GM23338 (cell line): ENCODE data around the gene MC2R. TPM values are rescaled to one million over a fixed set of nuclear protein-coding genes. Genes with fewer than 3 reads are reported as not detected.

Source experiments
- ATAC-seq: fragments of 200-7000 bp; cut with Tn5 transposase; 3 replicates; pipeline ENCODE4 v1.9.1; 2020
- DNase-seq: peaks from one replicate; pipeline ENCODE4 v3.0.0-alpha.2; 2015; ENCODE audit warnings: low spot score
- H2AFZ ChIP-seq: fragments of 200-600 bp; sonication (generic); 2 replicates; pipeline ENCODE4 v1.8.0; 2016; ENCODE audit warnings: antibody characterized with exemption, mild to moderate bottlenecking, moderate library complexity
- H3F3A ChIP-seq: fragments of 200-600 bp; sonication (generic); replicated peaks from 2 replicates; pipeline ENCODE4 v1.8.0; 2017; ENCODE audit warnings: antibody characterized with exemption, mixed run types, low read depth
- H3K27ac ChIP-seq: fragments of 200-600 bp; sonication (generic); 2 replicates; pipeline ENCODE4 v1.6.1; 2016; ENCODE audit warnings: low read depth
- H3K27me3 ChIP-seq: fragments of 200-600 bp; sonication (generic); 2 replicates; pipeline ENCODE4 v1.8.0; 2016; ENCODE audit warnings: mild to moderate bottlenecking, mixed run types, moderate library complexity; ENCODE audit not compliant: insufficient read depth
- H3K36me3 ChIP-seq: fragments of 200-600 bp; sonication (generic); 2 replicates; pipeline ENCODE4 v1.8.0; 2016; ENCODE audit warnings: mild to moderate bottlenecking; ENCODE audit not compliant: insufficient read depth
- H3K4me1 ChIP-seq: fragments of 200-600 bp; sonication (generic); 2 replicates; pipeline ENCODE4 v1.8.0; 2016; ENCODE audit warnings: mild to moderate bottlenecking, moderate library complexity; ENCODE audit not compliant: insufficient read depth
- H3K4me2 ChIP-seq: fragments of 200-600 bp; sonication (generic); 2 replicates; pipeline ENCODE4 v1.7.1; 2017; ENCODE audit warnings: mixed run types
- H3K4me3 ChIP-seq: fragments of 200-600 bp; sonication (generic); 2 replicates; pipeline ENCODE4 v1.6.1; 2016; ENCODE audit warnings: mixed run types
- H3K79me2 ChIP-seq: fragments of 200-600 bp; sonication (generic); replicated peaks from 2 replicates; pipeline ENCODE4 v1.8.0; 2017; ENCODE audit warnings: mild to moderate bottlenecking; ENCODE audit not compliant: insufficient read depth
- H3K9me2 ChIP-seq: fragments of 200-600 bp; sonication (generic); 2 replicates; pipeline ENCODE4 v1.8.0; 2017; ENCODE audit not compliant: insufficient read depth
- H4K20me1 ChIP-seq: fragments of 200-600 bp; sonication (generic); replicated peaks from 2 replicates; pipeline ENCODE4 v1.8.0; 2017; ENCODE audit warnings: mild to moderate bottlenecking; ENCODE audit not compliant: insufficient read depth
- H3K27ac Mint-ChIP-seq: 2 replicates; pipeline ENCODE4 v1.8.0; 2020; ENCODE audit warnings: inconsistent platforms, mild to moderate bottlenecking, moderate library complexity, mixed read lengths
- H3K27me3 Mint-ChIP-seq: 3 replicates; pipeline ENCODE4 v1.8.0; 2022; ENCODE audit warnings: low read depth, mild to moderate bottlenecking, moderate library complexity, mixed read lengths, inconsistent platforms; ENCODE audit not compliant: insufficient read depth, poor library complexity
- H3K36me3 Mint-ChIP-seq: 3 replicates; pipeline ENCODE4 v1.8.0; 2021; ENCODE audit warnings: low read depth, mild to moderate bottlenecking, inconsistent platforms, moderate library complexity, mixed read lengths
- H3K4me1 Mint-ChIP-seq: 3 replicates; pipeline ENCODE4 v1.8.0; 2020; ENCODE audit warnings: mild to moderate bottlenecking, inconsistent platforms, mixed read lengths
- H3K4me3 Mint-ChIP-seq: 3 replicates; pipeline ENCODE4 v1.8.0; 2021; ENCODE audit warnings: moderate library complexity, mild to moderate bottlenecking, inconsistent platforms, mixed read lengths
- H3K9me3 Mint-ChIP-seq: 3 replicates; pipeline ENCODE4 v1.8.0; 2020; ENCODE audit warnings: moderate library complexity, mild to moderate bottlenecking, inconsistent platforms, mixed read lengths
- CREB1 ChIP-seq: fragments of 250-450 bp; sonication (Bioruptor Pico); IDR thresholded peaks from 2 replicates; pipeline ENCODE4 v1.5.0; 2020; ENCODE audit warnings: low read depth, mild to moderate bottlenecking, moderate library complexity
- CTCF ChIP-seq, 2 experiments: fragments of 200-600 bp in 1 of 2; sonication (generic) in 1 of 2; conservative IDR thresholded peaks; 2 replicates each; pipeline versions ENCODE4 v1.5.1 to v1.6.1; 2016 to 2017; ENCODE audit warnings: antibody characterized with exemption in 2 of 2, low read depth in 2 of 2, mild to moderate bottlenecking in 2 of 2, moderate library complexity in 1 of 2
- EZH2 ChIP-seq: fragments of 200-600 bp; sonication (generic); IDR thresholded peaks from one replicate; pipeline ENCODE4 v1.8.0; 2017; ENCODE audit warnings: antibody characterized with exemption, mild to moderate bottlenecking, low read depth; ENCODE audit not compliant: unreplicated experiment
- EZH2phosphoT487 ChIP-seq: fragments of 200-600 bp; sonication (generic); IDR thresholded peaks from one replicate; pipeline ENCODE4 v1.8.1; 2018; ENCODE audit warnings: antibody characterized with exemption; ENCODE audit not compliant: unreplicated experiment
- JUNB ChIP-seq: IDR thresholded peaks from one replicate; pipeline ENCODE4 v1.6.1; 2016; ENCODE audit warnings: antibody characterized with exemption; ENCODE audit not compliant: unreplicated experiment
- NANOG ChIP-seq: IDR thresholded peaks from 2 replicates; pipeline ENCODE4 v1.6.1; 2016; ENCODE audit warnings: antibody characterized with exemption, borderline replicate concordance
- POLR2AphosphoS5 ChIP-seq: IDR thresholded peaks from 2 replicates; pipeline ENCODE4 v1.6.1; 2016; ENCODE audit warnings: antibody characterized with exemption, low read depth
- REST ChIP-seq: IDR thresholded peaks from one replicate; pipeline ENCODE4 v1.6.1; 2018; ENCODE audit warnings: antibody characterized with exemption; ENCODE audit not compliant: unreplicated experiment
- STAT1 ChIP-seq: IDR thresholded peaks from one replicate; pipeline ENCODE4 v1.6.1; 2016; ENCODE audit warnings: antibody characterized with exemption; ENCODE audit not compliant: unreplicated experiment
- ZNF114 ChIP-seq: fragments of 250-450 bp; sonication (Bioruptor Pico); IDR thresholded peaks from 2 replicates; pipeline ENCODE4 v1.5.0; 2020; ENCODE audit warnings: mild to moderate bottlenecking, moderate library complexity
- ZNF331 ChIP-seq: fragments of 250-450 bp; sonication (Bioruptor Pico); IDR thresholded peaks from 2 replicates; pipeline ENCODE4 v1.5.0; 2020; ENCODE audit warnings: low read depth, mild to moderate bottlenecking, moderate library complexity
- ZNF462 ChIP-seq: fragments of 250-450 bp; sonication (Bioruptor Pico); IDR thresholded peaks from 2 replicates; pipeline ENCODE4 v1.5.0; 2020; ENCODE audit warnings: mild to moderate bottlenecking, moderate library complexity
- polyA plus RNA-seq: library from polyadenylated mRNA; unstranded; fragments of >200 nt; fragmentation: Nextera tagmentation; extraction: Ambion mirVana; gene quantifications from 2 replicates; pipeline ENCODE4 v1.2.1, GENCODE V29; 2016
- total RNA-seq: library from RNA; depleted of rRNA; stranded (reverse); fragments of >200 nt; shearing (Covaris generic); gene quantifications from 2 replicates; pipeline ENCODE4 v1.2.3, GENCODE V29; 2014
- TF ChIP-seq, protein P1 (sequence below): IDR thresholded peaks from 2 replicates; pipeline ENCODE4 v1.6.1; 2016; ENCODE audit warnings: antibody characterized with exemption

Gene MC2R
- total and polyA plus RNA-seq, 2 experiments from 2014 or later, result not detected

DNA sequence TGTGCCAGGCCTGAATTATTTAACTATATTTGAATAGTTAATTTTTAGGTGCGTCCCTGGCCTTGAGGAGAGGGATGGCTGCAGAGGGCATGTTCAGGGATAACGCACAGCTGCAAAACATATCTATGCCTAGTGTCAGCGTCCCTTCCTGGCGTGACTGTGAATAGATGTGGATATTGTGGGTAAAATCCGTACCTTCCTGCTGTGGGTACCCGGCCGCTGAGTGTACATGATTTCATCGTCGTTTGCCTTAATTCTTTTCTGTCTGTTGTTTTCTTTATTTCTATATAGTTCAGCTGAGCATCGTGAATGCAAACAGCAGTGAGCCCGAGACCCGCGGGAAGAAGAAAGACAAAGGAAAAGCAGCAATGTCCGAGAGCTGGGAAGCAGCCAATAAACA is 25.0 kb upstream of the MC2R start:
- Mint-ChIP-seq H3K36me3 (no peaks in the 10 kb centered on the region), H3K9me3 (no peaks in the 10 kb centered on the region), H3K4me1 (no peaks in the 10 kb centered on the region), H3K27ac (no peak overlapping the region), H3K4me3 (no peak overlapping the region), H3K27me3 (peaks cover 2% of the 10 kb centered on the region)
- no peaks in the 10 kb centered on the region for H3K4me1 ChIP-seq
- H3K79me2 ChIP-seq, result no peaks in the 10 kb centered on the region
- H3K27ac ChIP-seq, result no peak overlapping the region
- ATAC-seq (no peak), DNase-seq (no peak)
- H3K9me2 ChIP-seq, result no peaks in the 10 kb centered on the region
- H3K4me2 ChIP-seq, result no peak overlapping the region
- H3F3A ChIP-seq, result no peaks in the 10 kb centered on the region
- H3K27me3 ChIP-seq, result no peaks in the 10 kb centered on the region
- no peak overlapping the region for H3K4me3 ChIP-seq
- TF ChIP-seq CREB1 (CRISPR knock-in tag) (no peak), STAT1 (no peak), POLR2AphosphoS5 (no peak), ZNF114 (CRISPR knock-in tag) (no peak), ZNF462 (CRISPR knock-in tag) (no peak), EZH2 (no peak), NANOG (no peak), ZNF331 (no peak), REST (no peak), JUNB (no peak), CTCF (conservative IDR thresholded peaks at IDR 0.05; ENCODE audit: low read depth in 2 of 2) (no peak), EZH2phosphoT487 (no peak)
- TF ChIP-seq, protein P1, sequence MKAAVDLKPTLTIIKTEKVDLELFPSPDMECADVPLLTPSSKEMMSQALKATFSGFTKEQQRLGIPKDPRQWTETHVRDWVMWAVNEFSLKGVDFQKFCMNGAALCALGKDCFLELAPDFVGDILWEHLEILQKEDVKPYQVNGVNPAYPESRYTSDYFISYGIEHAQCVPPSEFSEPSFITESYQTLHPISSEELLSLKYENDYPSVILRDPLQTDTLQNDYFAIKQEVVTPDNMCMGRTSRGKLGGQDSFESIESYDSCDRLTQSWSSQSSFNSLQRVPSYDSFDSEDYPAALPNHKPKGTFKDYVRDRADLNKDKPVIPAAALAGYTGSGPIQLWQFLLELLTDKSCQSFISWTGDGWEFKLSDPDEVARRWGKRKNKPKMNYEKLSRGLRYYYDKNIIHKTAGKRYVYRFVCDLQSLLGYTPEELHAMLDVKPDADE, result no peak
- H4K20me1 ChIP-seq, result no peaks in the 10 kb centered on the region
- H2AFZ ChIP-seq, result peak overlapping the region; percentile 52; the same call in 1 of the 2 replicates
- H3K36me3 ChIP-seq, result no peaks in the 10 kb centered on the region
